HG03378 (cell line): ENCODE data around the gene MLLT3.

Experiments
- ATAC-seq: cut with Tn5 transposase; IDR thresholded peaks from one replicate; pipeline ENCODE4 v1.9.1; 2021; ENCODE audit warnings: mild to moderate bottlenecking, moderate library complexity; ENCODE audit not compliant: unreplicated experiment

MLLT3 gene

GRCh38 chr9:20630241-20630943 lies 8.1 kb upstream of the MLLT3 start:
- ATAC-seq, result no peak

- no peak for ATAC-seq
Measured at GRCh38 chr9:20625003-20625349, 2.7 kb upstream of the MLLT3 start.

- peak; percentile 27 for ATAC-seq
Measured at GRCh38 chr9:20624201-20625002, 2.1 kb upstream of the MLLT3 start.

GRCh38 chr9:20623748-20624124 lies 1.4 kb upstream of the MLLT3 start:
- no peak for ATAC-seq

- ATAC-seq, result peak; percentile 26
Measured at GRCh38 chr9:20623021-20623747, 885 bp upstream of the MLLT3 start.

GRCh38 chr9:20621471-20622329 lies 599 bp downstream of the MLLT3 start:
- peak; percentile 5 for ATAC-seq

GRCh38 chr9:20620650-20621470 lies 1.4 kb downstream of the MLLT3 start:
- ATAC-seq, result no peak

- ATAC-seq, result no peak
Measured at GRCh38 chr9:20619487-20620200, 2.7 kb downstream of the MLLT3 start.

- no peak for ATAC-seq
Measured at GRCh38 chr9:20618361-20618802, 3.9 kb downstream of the MLLT3 start.

GRCh38 chr9:20616808-20617207 lies 5.5 kb downstream of the MLLT3 start:
- no peak for ATAC-seq

GRCh38 chr9:20614602-20615216 lies 7.6 kb downstream of the MLLT3 start:
- no peak for ATAC-seq

- no peak for ATAC-seq
Measured at GRCh38 chr9:20611691-20612287, 10.5 kb downstream of the MLLT3 start.

- ATAC-seq, result no peak
Measured at GRCh38 chr9:20610591-20610990, 11.7 kb downstream of the MLLT3 start.

- ATAC-seq, result no peak
Measured at GRCh38 chr9:20608582-20608981, 13.7 kb downstream of the MLLT3 start.

GRCh38 chr9:20606652-20607051 lies 15.6 kb downstream of the MLLT3 start:
- ATAC-seq, result no peak

- ATAC-seq, result peak; percentile 77
Measured at GRCh38 chr9:20604562-20604961, 17.7 kb downstream of the MLLT3 start.

GRCh38 chr9:20603524-20604268 lies 18.6 kb downstream of the MLLT3 start:
- ATAC-seq, result no peak

- no peak for ATAC-seq
Measured at GRCh38 chr9:20601292-20601691, 21.0 kb downstream of the MLLT3 start.
